Prostate gland (tissue), 2 donors: ENCODE data around the gene SUSD2.

ENCODE experiments used
- POLR2A ChIP-seq: fragments of 450-650 bp; IDR thresholded peaks from one replicate; pipeline ENCODE4 v1.6.1; 2016; ENCODE audit warnings: antibody characterized with exemption, mild to moderate bottlenecking
- POLR2AphosphoS5 ChIP-seq: sonication (generic); formaldehyde crosslinking; IDR thresholded peaks from one replicate; pipeline ENCODE4 v1.6.1; 2017; ENCODE audit warnings: antibody characterized with exemption
- TF ChIP-seq, protein P1 (sequence below), 4 experiments: fragments of 200-600 bp in 2 of 4; fragments of 450-650 bp in 2 of 4; sonication (generic) in 2 of 4; IDR thresholded peaks; 1 replicate in 3 of 4; 2 replicates in 1 of 4; pipeline ENCODE4 v1.5.1; 2016 to 2019; ENCODE audit warnings: antibody characterized with exemption in 4 of 4, mild to moderate bottlenecking in 2 of 4, moderate library complexity in 2 of 4

DNA sequence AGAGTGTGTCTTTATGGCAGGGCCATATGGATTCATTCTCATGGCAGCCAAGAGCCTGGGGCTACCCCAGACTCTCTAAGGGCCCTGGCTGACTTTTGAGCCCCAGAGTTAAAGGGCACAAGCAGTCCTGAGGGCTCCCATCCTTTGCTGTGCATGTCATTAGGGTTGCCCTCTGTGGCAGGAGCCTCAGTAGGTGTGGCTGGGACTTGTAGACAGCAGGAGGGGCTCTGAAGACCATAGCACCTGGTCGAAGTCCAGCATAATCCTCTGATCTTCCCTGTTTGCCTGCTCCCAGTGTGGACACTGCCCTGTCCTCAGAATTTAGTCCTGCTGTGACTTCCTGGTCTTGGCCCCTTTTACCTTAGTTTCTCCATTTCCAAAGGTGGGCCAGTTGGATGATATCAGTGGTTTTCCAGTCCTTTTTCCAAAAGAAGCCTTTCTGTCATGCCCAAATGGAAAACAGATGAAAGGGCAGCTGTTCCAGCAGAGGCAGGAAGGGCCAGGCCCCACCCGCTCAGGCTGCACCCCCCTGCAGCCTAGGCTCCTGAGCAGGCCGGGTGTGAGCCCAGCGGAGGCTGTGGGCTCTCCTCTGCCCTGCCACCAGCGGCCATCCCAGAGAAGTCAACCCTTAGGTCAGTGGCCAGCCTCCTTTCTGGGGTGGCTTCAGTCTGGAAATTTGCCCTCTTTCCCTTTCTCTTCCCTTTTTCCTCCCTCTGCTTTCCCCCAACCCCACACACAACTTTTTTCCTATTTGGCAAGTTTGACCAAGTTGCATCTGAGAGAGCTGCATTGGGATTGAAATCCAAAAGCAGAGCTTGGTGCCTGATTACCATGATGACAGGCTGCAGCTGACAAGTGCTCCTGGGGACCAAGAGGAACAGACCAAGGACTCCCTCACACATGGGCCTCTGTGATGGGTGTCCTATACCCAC lies 32.8 kb upstream of the SUSD2 start:
- TF ChIP-seq POLR2AphosphoS5, result no peak
- TF ChIP-seq, protein P1, sequence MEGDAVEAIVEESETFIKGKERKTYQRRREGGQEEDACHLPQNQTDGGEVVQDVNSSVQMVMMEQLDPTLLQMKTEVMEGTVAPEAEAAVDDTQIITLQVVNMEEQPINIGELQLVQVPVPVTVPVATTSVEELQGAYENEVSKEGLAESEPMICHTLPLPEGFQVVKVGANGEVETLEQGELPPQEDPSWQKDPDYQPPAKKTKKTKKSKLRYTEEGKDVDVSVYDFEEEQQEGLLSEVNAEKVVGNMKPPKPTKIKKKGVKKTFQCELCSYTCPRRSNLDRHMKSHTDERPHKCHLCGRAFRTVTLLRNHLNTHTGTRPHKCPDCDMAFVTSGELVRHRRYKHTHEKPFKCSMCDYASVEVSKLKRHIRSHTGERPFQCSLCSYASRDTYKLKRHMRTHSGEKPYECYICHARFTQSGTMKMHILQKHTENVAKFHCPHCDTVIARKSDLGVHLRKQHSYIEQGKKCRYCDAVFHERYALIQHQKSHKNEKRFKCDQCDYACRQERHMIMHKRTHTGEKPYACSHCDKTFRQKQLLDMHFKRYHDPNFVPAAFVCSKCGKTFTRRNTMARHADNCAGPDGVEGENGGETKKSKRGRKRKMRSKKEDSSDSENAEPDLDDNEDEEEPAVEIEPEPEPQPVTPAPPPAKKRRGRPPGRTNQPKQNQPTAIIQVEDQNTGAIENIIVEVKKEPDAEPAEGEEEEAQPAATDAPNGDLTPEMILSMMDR (IDR thresholded peaks at IDR 0.05), result no peak
- TF ChIP-seq POLR2A, result no peak
